WI38 (cell line): ENCODE data around the gene TOR3A.

Experiments used
- H3K4me3 ChIP-seq: 2 replicates; pipeline ENCODE4 v1.5.1; 2011; ENCODE audit warnings: low read depth, mild to moderate bottlenecking, control low read depth, low read length
- TF ChIP-seq, protein P1 (sequence below): IDR thresholded peaks from 2 replicates; pipeline ENCODE4 v1.5.1; 2012; ENCODE audit warnings: low read depth, mild to moderate bottlenecking, control low read depth, low read length

Gene TOR3A

GRCh38 chr1:179101566-179101965 lies 19.7 kb downstream of the TOR3A start:
- no peak overlapping the region for H3K4me3 ChIP-seq
- TF ChIP-seq, protein P1, sequence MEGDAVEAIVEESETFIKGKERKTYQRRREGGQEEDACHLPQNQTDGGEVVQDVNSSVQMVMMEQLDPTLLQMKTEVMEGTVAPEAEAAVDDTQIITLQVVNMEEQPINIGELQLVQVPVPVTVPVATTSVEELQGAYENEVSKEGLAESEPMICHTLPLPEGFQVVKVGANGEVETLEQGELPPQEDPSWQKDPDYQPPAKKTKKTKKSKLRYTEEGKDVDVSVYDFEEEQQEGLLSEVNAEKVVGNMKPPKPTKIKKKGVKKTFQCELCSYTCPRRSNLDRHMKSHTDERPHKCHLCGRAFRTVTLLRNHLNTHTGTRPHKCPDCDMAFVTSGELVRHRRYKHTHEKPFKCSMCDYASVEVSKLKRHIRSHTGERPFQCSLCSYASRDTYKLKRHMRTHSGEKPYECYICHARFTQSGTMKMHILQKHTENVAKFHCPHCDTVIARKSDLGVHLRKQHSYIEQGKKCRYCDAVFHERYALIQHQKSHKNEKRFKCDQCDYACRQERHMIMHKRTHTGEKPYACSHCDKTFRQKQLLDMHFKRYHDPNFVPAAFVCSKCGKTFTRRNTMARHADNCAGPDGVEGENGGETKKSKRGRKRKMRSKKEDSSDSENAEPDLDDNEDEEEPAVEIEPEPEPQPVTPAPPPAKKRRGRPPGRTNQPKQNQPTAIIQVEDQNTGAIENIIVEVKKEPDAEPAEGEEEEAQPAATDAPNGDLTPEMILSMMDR: no peak

DNA sequence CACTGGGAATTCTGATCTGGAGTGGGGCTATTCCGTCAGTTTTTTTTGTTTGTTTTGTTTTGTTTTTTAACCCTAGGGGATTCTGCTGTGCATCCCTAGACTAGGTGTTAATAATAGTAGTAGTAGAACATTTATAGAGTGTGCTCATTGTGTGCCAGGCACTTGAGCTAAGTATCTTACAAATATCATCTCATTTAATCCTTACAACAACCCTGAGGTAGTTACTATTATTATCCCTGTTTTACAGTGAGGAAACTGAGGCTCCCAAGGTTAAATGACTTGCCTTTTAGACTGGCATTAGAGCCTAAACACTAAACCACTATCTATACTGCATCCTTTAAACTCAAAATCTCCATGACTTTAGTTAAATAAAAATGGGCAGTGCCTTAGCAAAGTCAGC lies 22.1 kb downstream of the TOR3A start:
- no peak overlapping the region for H3K4me3 ChIP-seq
- TF ChIP-seq, protein P1: no peak

DNA sequence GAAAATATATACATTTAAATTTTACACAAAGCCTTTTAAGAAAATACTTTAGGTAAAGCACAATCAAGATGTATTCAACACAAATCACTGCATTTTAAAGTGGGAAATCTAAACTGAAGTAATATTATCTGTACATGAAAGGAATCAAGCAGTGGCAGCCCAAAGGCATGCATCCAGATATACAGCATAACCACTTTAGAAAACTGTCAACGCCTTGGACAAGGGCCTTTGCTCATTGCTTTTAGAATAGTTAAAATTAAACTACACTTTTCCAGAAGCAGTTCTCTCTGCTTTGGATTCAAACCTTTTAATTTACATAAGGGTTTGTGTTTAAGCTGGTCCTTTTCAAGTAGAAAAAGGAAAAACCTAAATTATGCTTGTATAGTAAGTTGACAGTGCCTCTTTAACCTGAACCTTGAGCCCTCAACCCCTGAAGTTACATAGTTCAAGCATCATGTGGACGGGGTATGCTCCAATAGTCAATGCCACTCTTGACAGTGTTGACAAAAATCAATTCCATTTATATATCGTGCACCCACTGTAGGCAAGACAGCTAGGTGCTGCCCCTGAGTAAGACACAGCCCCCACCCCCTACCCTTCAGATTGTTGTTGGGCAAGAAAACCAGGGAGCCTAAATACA lies 22.9 kb downstream of the TOR3A start:
- no peak overlapping the region for H3K4me3 ChIP-seq
- TF ChIP-seq, protein P1: no peak

DNA sequence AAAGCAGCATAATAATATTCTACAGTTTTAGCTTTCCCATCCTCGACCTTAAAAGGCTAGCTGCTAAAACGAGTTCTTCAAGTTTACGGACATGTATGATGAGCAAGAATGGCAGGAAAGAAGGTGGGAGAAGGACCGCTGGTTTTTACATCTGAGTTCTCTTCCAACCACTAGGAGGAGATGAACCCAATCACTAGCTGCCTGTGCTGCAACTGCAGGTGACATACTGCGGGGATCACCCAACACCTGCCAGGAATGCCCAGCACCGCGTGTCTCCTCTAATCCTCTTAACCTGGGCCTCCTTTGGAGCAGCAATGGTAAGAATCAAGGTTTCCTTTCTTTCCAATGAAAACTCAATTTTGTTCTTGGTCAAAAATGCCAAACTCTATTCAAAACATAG lies 23.5 kb downstream of the TOR3A start:
- TF ChIP-seq, protein P1: no peak
- no peak overlapping the region for H3K4me3 ChIP-seq

GRCh38 chr1:179107706-179108629 lies 26.1 kb downstream of the TOR3A start:
- TF ChIP-seq, protein P1: no peak
- no peak overlapping the region for H3K4me3 ChIP-seq

DNA sequence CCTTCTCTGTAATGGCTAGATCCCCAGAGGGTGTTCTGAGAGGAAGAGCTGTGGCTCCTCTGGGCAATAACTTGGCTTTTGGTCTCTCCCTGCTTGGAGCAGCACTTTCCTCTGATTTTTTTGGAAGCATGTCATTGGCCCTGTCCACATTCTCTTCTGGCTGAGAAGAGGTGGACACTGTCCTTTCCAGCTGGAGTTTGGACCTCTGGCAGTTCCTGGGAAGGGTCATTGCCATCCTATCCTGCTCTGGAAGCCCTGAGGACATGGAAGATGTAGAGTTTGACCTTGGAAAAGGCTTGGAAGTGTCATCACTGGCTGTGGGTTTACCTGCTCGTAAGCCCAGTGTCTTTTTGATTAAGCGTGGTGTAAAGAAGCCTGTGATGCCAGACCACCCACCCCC lies 26.8 kb downstream of the TOR3A start:
- TF ChIP-seq, protein P1: no peak
- H3K4me3 ChIP-seq: no peak overlapping the region

DNA sequence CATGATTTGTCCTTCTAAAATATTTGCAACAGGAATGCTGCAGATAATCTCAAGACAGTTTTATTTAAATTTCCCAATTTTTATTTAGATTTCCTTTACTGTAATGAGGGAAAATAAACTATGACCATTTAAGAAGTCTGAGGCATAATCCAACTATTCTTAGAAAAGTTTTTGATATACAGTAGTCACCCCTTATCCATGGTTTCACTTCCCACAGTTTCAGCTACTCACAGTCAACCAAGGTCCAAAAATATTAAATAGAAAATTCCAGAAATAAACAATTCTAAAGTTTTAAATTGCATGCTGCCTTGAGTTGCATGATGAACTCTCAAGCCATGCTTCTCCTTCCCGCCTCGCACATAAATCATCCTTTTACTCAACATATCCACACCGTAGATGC lies 33.3 kb downstream of the TOR3A start:
- TF ChIP-seq, protein P1: no peak

More for the DNA sequence above, 33.3 kb downstream of the TOR3A start:
- H3K4me3 ChIP-seq: no peak overlapping the region
